ENCODE data around the gene AGBL5. TPM values are rescaled to one million over a fixed set of nuclear protein-coding genes. Genes with fewer than 3 reads are reported as not detected.

AGBL5 gene
- total RNA-seq, 1 experiment from 2014 or later: 40.0 TPM

DNA sequence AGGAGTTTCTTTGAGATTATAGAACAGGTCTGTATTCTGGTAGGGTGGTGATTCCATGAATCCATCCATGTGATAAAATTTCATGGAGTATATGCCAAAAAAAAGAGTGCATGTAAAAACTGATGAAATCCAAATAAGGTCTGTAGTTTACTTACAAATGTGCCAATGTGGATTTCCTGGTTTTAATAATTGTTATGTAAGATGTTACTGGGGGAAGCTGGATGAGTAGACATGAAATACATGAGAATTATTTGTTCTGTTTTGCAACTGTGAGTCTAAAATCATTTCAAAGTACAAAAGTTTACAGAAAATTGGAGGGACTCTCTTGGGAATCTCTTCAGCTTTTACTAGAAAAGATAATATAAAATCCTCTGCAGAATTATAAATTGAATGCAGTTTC lies 42.4 kb upstream of the AGBL5 start (continued):
- no peak for TF ChIP-seq EZH2 (IDR thresholded peaks at IDR 0.05)
- no peak for TF ChIP-seq EZH2phosphoT487 (IDR thresholded peaks at IDR 0.05; ENCODE audit: borderline replicate concordance)
- TF ChIP-seq SRF (IDR thresholded peaks at IDR 0.05; ENCODE audit: low read depth): no peak
- TF ChIP-seq, protein P1, sequence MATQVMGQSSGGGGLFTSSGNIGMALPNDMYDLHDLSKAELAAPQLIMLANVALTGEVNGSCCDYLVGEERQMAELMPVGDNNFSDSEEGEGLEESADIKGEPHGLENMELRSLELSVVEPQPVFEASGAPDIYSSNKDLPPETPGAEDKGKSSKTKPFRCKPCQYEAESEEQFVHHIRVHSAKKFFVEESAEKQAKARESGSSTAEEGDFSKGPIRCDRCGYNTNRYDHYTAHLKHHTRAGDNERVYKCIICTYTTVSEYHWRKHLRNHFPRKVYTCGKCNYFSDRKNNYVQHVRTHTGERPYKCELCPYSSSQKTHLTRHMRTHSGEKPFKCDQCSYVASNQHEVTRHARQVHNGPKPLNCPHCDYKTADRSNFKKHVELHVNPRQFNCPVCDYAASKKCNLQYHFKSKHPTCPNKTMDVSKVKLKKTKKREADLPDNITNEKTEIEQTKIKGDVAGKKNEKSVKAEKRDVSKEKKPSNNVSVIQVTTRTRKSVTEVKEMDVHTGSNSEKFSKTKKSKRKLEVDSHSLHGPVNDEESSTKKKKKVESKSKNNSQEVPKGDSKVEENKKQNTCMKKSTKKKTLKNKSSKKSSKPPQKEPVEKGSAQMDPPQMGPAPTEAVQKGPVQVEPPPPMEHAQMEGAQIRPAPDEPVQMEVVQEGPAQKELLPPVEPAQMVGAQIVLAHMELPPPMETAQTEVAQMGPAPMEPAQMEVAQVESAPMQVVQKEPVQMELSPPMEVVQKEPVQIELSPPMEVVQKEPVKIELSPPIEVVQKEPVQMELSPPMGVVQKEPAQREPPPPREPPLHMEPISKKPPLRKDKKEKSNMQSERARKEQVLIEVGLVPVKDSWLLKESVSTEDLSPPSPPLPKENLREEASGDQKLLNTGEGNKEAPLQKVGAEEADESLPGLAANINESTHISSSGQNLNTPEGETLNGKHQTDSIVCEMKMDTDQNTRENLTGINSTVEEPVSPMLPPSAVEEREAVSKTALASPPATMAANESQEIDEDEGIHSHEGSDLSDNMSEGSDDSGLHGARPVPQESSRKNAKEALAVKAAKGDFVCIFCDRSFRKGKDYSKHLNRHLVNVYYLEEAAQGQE (IDR thresholded peaks at IDR 0.05; ENCODE audit: low read depth): no peak

DNA sequence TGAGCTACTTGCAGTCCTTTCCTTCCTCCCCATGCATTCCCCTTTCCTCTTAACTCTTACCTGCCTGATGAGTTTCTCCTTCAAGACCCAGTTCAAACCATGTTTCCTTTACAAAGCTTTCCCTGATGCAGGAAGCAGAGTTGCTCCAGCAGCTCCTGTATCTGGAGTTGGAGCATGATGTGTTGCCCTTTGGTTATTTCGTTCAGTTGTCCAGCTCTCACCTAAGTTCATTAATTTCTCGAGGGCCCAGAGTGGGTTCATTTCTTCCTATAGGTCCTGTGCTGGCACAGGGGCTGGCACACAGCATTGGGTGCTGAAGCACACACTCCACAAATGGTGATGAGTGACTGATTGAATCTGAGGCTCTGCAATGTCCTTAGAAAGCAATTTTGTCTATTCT lies 41.8 kb upstream of the AGBL5 start:
- intact Hi-C loops (cut with micrococcal nuclease): no loop called here
- POLR2A ChIA-PET: interaction anchor here (1.5 kb wide), 1 partner anchor 55 kb away, joined by 3 read pairs; no protein-coding TSS in a partner anchor

More for the DNA sequence above, 41.8 kb upstream of the AGBL5 start:
- no peaks in the 10 kb centered on the region for H3K27me3 ChIP-seq (ENCODE audit: insufficient read depth, low read length)
- peak overlapping the region in 1 of 2 experiments; percentile 37; a peak in 1 of 4 replicates for H3K4me3 ChIP-seq (replicated peaks in 1 of 2; ENCODE audit: low read depth in 1 of 2, low read length in 2 of 2)
- no peak for TF ChIP-seq YY1 (IDR thresholded peaks at IDR 0.05; ENCODE audit: extremely low read depth, insufficient replicate concordance, low read depth, low read length)
- no peak for TF ChIP-seq CEBPB (IDR thresholded peaks at IDR 0.05; ENCODE audit: low read depth)
- no peak for TF ChIP-seq ZNF274 (IDR thresholded peaks at IDR 0.05; ENCODE audit: low read depth, low read length)
- no peak for TF ChIP-seq RAD21 (IDR thresholded peaks at IDR 0.05; ENCODE audit: low read depth)
- no peak for TF ChIP-seq EZH2phosphoT487 (IDR thresholded peaks at IDR 0.05; ENCODE audit: borderline replicate concordance)
- no peak for TF ChIP-seq POLR2AphosphoS5 (IDR thresholded peaks at IDR 0.05; ENCODE audit: low read depth, low read length)
- no peak for TF ChIP-seq SP1 (IDR thresholded peaks at IDR 0.05; ENCODE audit: low read depth)
- no peak for TF ChIP-seq JUND (IDR thresholded peaks at IDR 0.05)
- no peak for TF ChIP-seq POLR2A (IDR thresholded peaks at IDR 0.05; ENCODE audit: borderline replicate concordance, extremely low read depth, insufficient read depth, insufficient read length)
- no peak for TF ChIP-seq TCF7L2 (IDR thresholded peaks at IDR 0.05; ENCODE audit: borderline replicate concordance, extremely low read depth, insufficient read depth, insufficient read length)
- TF ChIP-seq, protein P1 (IDR thresholded peaks at IDR 0.05; ENCODE audit: low read depth): no peak
- no peak for TF ChIP-seq CBX3 (IDR thresholded peaks at IDR 0.05; ENCODE audit: low read depth)
- no peak for TF ChIP-seq ELF1 (IDR thresholded peaks at IDR 0.05; ENCODE audit: borderline replicate concordance, low read depth)
- no peak for TF ChIP-seq SRF (IDR thresholded peaks at IDR 0.05; ENCODE audit: low read depth)
- no peaks in the 10 kb centered on the region for H3K9me3 ChIP-seq (ENCODE audit: control insufficient read depth in 1 of 2, insufficient read depth in 1 of 2, low read depth in 1 of 2, low read length in 2 of 2)
- no peaks in the 10 kb centered on the region for H3K36me3 ChIP-seq (ENCODE audit: control insufficient read depth in 1 of 2, insufficient read depth in 2 of 2, low read length in 2 of 2)
- no TSS peak for BruUV-seq (replicated peaks)
- H3K9ac ChIP-seq (ENCODE audit: low read length): no peak overlapping the region
- no peak for DNase-seq (ENCODE audit: low read depth, low spot score)
- peak overlapping the region; percentile 54 for H3K27ac ChIP-seq (ENCODE audit: low read depth, low read length)
- no peaks in the 10 kb centered on the region; the same call in 1 of the 2 replicates for H3K79me2 ChIP-seq (ENCODE audit: insufficient read depth, low read length)
- no peak overlapping the region for H2AFZ ChIP-seq (ENCODE audit: low read depth, low read length, poor library complexity, severe bottlenecking)
- no peaks in the 10 kb centered on the region for H3K9me2 ChIP-seq (ENCODE audit: insufficient read depth)
- no peak for ATAC-seq
- peaks cover 22 to 35% of the 10 kb centered on the region in 2 experiments for H3K4me1 ChIP-seq (ENCODE audit: control insufficient read depth in 1 of 2, insufficient read depth in 2 of 2, low read length in 2 of 2)
- ChIA-PET CTCF (interaction anchor here (0.7 to 3.0 kb wide), 3 partner anchors 47 to 682 kb away, joined by 3 to 24 read pairs (median 7); no protein-coding TSS in a partner anchor), RAD21 (ENCODE audit: low non-redundant PET in 1 of 2, low total read pairs in 2 of 2, uncharacterized antibody in 2 of 2, unreplicated experiment in 2 of 2) (interaction anchor here (0.8 to 0.9 kb wide), 2 partner anchors 48 to 163 kb away, joined by 3 read pairs; no protein-coding TSS in a partner anchor)
- peak overlapping the region; percentile 65 for H3K4me2 ChIP-seq (ENCODE audit: low read length)
- H4K20me1 ChIP-seq (ENCODE audit: insufficient read depth): no peaks in the 10 kb centered on the region

Data from HCT116 (cell line).